ENCODE data around the gene NPAS3.

- TF ChIP-seq CTCF (IDR thresholded peaks at IDR 0.05; ENCODE audit: control extremely low read depth in 1 of 3, insufficient read depth in 1 of 3, low read depth in 1 of 3, low read length in 3 of 3) = no peak
- TF ChIP-seq RAD21 (IDR thresholded peaks at IDR 0.05 in 1 of 2, conservative IDR thresholded peaks at IDR 0.05 in 1 of 2; ENCODE audit: low read depth in 2 of 2, low read length in 2 of 2) = no peak
- TF ChIP-seq POLR2A (IDR thresholded peaks at IDR 0.05; ENCODE audit: control extremely low read depth in 1 of 2, low read depth in 2 of 2, low read length in 2 of 2) = no peak
- no peak for TF ChIP-seq TAF1 (IDR thresholded peaks at IDR 0.05; ENCODE audit: low read depth, low read length)
Measured at GRCh38 chr14:33812601-33813000, 873.9 kb downstream of the NPAS3 start.

Measured in H1 (cell line).